HepG2 (cell line): ENCODE data around the gene PARP6. TPM values are rescaled to one million over a fixed set of nuclear protein-coding genes. Genes with fewer than 3 reads are reported as not detected.

Experiments
- DNMT3B ChIP-seq: conservative IDR thresholded peaks from 2 replicates; pipeline ENCODE4 v1.6.1; 2016; ENCODE audit warnings: missing biosample characterization, control low read depth
- ESRRA ChIP-seq: sonication (generic); formaldehyde crosslinking; IDR thresholded peaks from 2 replicates; pipeline ENCODE4 v1.5.1; 2020; ENCODE audit warnings: mild to moderate bottlenecking, low read depth, missing genetic modification reagents
- GZF1 ChIP-seq: sonication (generic); formaldehyde crosslinking; IDR thresholded peaks from 2 replicates; pipeline ENCODE4 v1.5.1; 2020; ENCODE audit warnings: mild to moderate bottlenecking, missing genetic modification reagents
- HNRNPK ChIP-seq: fragments of 200-400 bp; formaldehyde crosslinking; IDR thresholded peaks from 2 replicates; pipeline ENCODE4 v1.6.1; 2018; ENCODE audit warnings: low read length, low read depth, moderate library complexity, mild to moderate bottlenecking; ENCODE audit not compliant: poor library complexity, severe bottlenecking
- HOXA9 ChIP-seq: sonication (generic); formaldehyde crosslinking; IDR thresholded peaks from 2 replicates; pipeline ENCODE4 v1.8.1; 2022; ENCODE audit warnings: missing genetic modification reagents, mild to moderate bottlenecking, moderate library complexity, borderline replicate concordance
- RFX3 ChIP-seq: IDR thresholded peaks from 2 replicates; pipeline ENCODE4 v1.6.1; 2016; ENCODE audit warnings: missing biosample characterization, missing genetic modification reagents
- ZNF724P ChIP-seq: sonication (generic); formaldehyde crosslinking; IDR thresholded peaks from 2 replicates; pipeline ENCODE4 v1.8.0; 2022; ENCODE audit warnings: missing genetic modification reagents, borderline replicate concordance
- polyA plus RNA-seq, 8 experiments: library from polyadenylated mRNA; depleted of rRNA in 3 of 8; stranded (reverse) in 7 of 8; unstranded in 1 of 8; fragments of >200 nt; fragmentation: Illumina TruSeq in 4 of 8; extraction: Trizol in 4 of 8; gene quantifications; 2 replicates each; pipeline versions ENCODE4 v1.2.1 to v1.2.3, GENCODE V29; 2011 to 2016; ENCODE audit warnings: low read depth in 4 of 8, missing spikeins in 1 of 8, mixed read lengths in 1 of 8; ENCODE audit not compliant: insufficient read depth in 1 of 8
- total RNA-seq, 5 experiments: library from RNA; depleted of rRNA; stranded (reverse); fragments of >200 nt; fragmentation: Illumina TruSeq; extraction: Trizol; gene quantifications; 2 replicates each; pipeline ENCODE4 v1.2.3, GENCODE V29; 2016; ENCODE audit warnings: low read depth in 1 of 5
- TF ChIP-seq, protein P1 (sequence below): sonication (generic); formaldehyde crosslinking; IDR thresholded peaks from 2 replicates; pipeline ENCODE4 v1.4.0; 2020; ENCODE audit warnings: missing genetic modification reagents, borderline replicate concordance
- TF ChIP-seq, protein P2 (sequence below): sonication (generic); formaldehyde crosslinking; IDR thresholded peaks from 2 replicates; pipeline ENCODE4 v1.5.0; 2020; ENCODE audit warnings: mild to moderate bottlenecking, missing genetic modification reagents, borderline replicate concordance
- TF ChIP-seq, protein P3 (sequence below): sonication (generic); formaldehyde crosslinking; IDR thresholded peaks from 2 replicates; pipeline ENCODE4 v1.5.1; 2020; ENCODE audit warnings: mild to moderate bottlenecking, missing genetic modification reagents, moderate library complexity

PARP6 gene
- total and polyA plus RNA-seq, 2 of the 13 experiments (the other 11 are each of a cell fraction or from before 2014, with no cell fraction given): 0.22 to 0.87 TPM

DNA sequence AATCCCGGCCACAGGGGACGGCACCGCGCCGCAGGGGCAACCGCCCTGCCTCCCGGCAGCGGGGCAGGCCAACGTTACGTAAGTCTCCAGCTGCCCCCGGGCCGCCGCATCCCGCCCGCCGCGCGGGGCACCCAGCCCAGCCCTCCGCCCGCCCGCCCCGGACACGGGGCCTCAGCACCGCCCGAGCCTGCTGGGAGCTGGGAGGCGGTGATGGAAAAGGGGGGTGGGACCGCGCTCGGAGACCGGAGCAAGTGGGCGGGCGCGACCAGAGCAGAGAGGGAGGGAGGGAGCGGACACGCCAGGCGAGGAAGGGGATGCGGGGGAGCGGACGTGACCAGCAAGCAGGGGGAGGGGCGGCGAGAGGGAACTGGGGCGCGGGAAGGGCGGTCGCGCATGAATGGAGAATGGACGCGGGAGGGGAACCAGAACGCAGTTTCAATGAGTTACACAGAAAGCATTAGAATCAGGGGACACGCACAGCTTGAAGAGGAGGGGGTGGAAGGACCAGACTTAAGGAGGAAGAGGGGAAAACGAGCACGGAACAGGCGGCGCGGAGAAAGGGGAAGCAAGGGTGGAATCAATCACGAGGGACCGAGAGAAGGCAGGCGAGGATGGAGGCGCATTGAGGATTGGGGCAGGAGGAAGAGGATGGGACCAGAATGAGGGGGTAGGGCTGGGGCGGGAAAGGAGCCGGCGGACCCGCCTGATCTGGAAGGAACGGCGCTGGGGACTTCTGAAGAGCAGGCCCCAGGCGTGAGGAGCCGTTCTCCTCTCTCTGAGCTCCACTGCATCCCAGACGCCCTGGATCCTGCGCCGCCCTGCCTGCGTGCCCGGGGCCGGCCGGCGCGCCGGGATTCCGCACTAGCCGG lies 41.9 kb downstream of the PARP6 start (continued):
- TF ChIP-seq, protein P1, sequence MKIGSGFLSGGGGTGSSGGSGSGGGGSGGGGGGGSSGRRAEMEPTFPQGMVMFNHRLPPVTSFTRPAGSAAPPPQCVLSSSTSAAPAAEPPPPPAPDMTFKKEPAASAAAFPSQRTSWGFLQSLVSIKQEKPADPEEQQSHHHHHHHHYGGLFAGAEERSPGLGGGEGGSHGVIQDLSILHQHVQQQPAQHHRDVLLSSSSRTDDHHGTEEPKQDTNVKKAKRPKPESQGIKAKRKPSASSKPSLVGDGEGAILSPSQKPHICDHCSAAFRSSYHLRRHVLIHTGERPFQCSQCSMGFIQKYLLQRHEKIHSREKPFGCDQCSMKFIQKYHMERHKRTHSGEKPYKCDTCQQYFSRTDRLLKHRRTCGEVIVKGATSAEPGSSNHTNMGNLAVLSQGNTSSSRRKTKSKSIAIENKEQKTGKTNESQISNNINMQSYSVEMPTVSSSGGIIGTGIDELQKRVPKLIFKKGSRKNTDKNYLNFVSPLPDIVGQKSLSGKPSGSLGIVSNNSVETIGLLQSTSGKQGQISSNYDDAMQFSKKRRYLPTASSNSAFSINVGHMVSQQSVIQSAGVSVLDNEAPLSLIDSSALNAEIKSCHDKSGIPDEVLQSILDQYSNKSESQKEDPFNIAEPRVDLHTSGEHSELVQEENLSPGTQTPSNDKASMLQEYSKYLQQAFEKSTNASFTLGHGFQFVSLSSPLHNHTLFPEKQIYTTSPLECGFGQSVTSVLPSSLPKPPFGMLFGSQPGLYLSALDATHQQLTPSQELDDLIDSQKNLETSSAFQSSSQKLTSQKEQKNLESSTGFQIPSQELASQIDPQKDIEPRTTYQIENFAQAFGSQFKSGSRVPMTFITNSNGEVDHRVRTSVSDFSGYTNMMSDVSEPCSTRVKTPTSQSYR (CRISPR knock-in tag): peak; percentile 96
- no peak for TF ChIP-seq ZNF724P (CRISPR knock-in tag)
- TF ChIP-seq, protein P2, sequence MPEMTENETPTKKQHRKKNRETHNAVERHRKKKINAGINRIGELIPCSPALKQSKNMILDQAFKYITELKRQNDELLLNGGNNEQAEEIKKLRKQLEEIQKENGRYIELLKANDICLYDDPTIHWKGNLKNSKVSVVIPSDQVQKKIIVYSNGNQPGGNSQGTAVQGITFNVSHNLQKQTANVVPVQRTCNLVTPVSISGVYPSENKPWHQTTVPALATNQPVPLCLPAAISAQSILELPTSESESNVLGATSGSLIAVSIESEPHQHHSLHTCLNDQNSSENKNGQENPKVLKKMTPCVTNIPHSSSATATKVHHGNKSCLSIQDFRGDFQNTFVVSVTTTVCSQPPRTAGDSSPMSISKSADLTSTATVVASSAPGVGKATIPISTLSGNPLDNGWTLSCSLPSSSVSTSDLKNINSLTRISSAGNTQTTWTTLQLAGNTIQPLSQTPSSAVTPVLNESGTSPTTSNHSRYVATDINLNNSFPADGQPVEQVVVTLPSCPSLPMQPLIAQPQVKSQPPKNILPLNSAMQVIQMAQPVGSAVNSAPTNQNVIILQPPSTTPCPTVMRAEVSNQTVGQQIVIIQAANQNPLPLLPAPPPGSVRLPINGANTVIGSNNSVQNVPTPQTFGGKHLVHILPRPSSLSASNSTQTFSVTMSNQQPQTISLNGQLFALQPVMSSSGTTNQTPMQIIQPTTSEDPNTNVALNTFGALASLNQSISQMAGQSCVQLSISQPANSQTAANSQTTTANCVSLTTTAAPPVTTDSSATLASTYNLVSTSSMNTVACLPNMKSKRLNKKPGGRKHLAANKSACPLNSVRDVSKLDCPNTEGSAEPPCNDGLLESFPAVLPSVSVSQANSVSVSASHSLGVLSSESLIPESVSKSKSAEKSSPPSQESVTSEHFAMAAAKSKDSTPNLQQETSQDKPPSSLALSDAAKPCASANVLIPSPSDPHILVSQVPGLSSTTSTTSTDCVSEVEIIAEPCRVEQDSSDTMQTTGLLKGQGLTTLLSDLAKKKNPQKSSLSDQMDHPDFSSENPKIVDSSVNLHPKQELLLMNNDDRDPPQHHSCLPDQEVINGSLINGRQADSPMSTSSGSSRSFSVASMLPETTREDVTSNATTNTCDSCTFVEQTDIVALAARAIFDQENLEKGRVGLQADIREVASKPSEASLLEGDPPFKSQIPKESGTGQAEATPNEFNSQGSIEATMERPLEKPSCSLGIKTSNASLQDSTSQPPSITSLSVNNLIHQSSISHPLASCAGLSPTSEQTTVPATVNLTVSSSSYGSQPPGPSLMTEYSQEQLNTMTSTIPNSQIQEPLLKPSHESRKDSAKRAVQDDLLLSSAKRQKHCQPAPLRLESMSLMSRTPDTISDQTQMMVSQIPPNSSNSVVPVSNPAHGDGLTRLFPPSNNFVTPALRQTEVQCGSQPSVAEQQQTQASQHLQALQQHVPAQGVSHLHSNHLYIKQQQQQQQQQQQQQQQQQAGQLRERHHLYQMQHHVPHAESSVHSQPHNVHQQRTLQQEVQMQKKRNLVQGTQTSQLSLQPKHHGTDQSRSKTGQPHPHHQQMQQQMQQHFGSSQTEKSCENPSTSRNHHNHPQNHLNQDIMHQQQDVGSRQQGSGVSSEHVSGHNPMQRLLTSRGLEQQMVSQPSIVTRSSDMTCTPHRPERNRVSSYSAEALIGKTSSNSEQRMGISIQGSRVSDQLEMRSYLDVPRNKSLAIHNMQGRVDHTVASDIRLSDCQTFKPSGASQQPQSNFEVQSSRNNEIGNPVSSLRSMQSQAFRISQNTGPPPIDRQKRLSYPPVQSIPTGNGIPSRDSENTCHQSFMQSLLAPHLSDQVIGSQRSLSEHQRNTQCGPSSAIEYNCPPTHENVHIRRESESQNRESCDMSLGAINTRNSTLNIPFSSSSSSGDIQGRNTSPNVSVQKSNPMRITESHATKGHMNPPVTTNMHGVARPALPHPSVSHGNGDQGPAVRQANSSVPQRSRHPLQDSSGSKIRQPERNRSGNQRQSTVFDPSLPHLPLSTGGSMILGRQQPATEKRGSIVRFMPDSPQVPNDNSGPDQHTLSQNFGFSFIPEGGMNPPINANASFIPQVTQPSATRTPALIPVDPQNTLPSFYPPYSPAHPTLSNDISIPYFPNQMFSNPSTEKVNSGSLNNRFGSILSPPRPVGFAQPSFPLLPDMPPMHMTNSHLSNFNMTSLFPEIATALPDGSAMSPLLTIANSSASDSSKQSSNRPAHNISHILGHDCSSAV (CRISPR knock-in tag): 0 out of 2 replicates have a peak, but pooled peaks have one; percentile 0
- no peak for TF ChIP-seq ESRRA
- TF ChIP-seq HOXA9 (CRISPR knock-in tag): 0 out of 2 replicates have a peak, but pooled peaks have one; percentile 2
- TF ChIP-seq, protein P3, sequence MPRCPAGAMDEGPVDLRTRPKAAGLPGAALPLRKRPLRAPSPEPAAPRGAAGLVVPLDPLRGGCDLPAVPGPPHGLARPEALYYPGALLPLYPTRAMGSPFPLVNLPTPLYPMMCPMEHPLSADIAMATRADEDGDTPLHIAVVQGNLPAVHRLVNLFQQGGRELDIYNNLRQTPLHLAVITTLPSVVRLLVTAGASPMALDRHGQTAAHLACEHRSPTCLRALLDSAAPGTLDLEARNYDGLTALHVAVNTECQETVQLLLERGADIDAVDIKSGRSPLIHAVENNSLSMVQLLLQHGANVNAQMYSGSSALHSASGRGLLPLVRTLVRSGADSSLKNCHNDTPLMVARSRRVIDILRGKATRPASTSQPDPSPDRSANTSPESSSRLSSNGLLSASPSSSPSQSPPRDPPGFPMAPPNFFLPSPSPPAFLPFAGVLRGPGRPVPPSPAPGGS (CRISPR knock-in tag): no peak; the same call in 1 of the 2 replicates
- TF ChIP-seq HNRNPK: peak; percentile 93
- 0 out of 2 replicates have a peak, but pooled peaks have one; percentile 2 for TF ChIP-seq GZF1 (CRISPR knock-in tag)
- TF ChIP-seq DNMT3B (CRISPR knock-in tag): no peak
- no peak for TF ChIP-seq RFX3
